ENCODE data around the gene DIP2C.
"Not testable (repeated sequence)": the region's sequence is repeated elsewhere in the genome, so short reads cannot be mapped to it uniquely, and the experiment has no call there.

The DIP2C gene

GRCh38 chr10:311901-312665, 377.4 kb downstream of the DIP2C start:
- DNase-seq, result no peak

GRCh38 chr10:310976-311639, 378.4 kb downstream of the DIP2C start:
- DNase-seq, result no peak

GRCh38 chr10:310371-310770, 379.1 kb downstream of the DIP2C start:
- DNase-seq, result no peak

- no peak for DNase-seq
These were observed 380.8 kb downstream of the DIP2C start for GRCh38 chr10:308572-309085.

GRCh38 chr10:308101-308500, 381.4 kb downstream of the DIP2C start:
- no peak for DNase-seq

- no peak for DNase-seq
These were observed 381.8 kb downstream of the DIP2C start for GRCh38 chr10:307659-308058.

- DNase-seq, result no peak
These were observed 382.7 kb downstream of the DIP2C start for GRCh38 chr10:306675-307185.

- no peak for DNase-seq
These were observed 383.3 kb downstream of the DIP2C start for GRCh38 chr10:306007-306674.

- DNase-seq, result no peak
These were observed 384.4 kb downstream of the DIP2C start for GRCh38 chr10:305034-305433.

GRCh38 chr10:301536-301935, 387.9 kb downstream of the DIP2C start:
- no peak for DNase-seq

- not testable (repeated sequence) for DNase-seq
These were observed 388.9 kb downstream of the DIP2C start for GRCh38 chr10:300580-300979.

- DNase-seq, result no peak
These were observed 389.5 kb downstream of the DIP2C start for GRCh38 chr10:299969-300368.

GRCh38 chr10:299512-299911, 390.0 kb downstream of the DIP2C start:
- DNase-seq, result no peak

- DNase-seq, result no peak
These were observed 391.4 kb downstream of the DIP2C start for GRCh38 chr10:298033-298432.

GRCh38 chr10:297567-297966, 391.9 kb downstream of the DIP2C start:
- DNase-seq, result no peak

- no peak for DNase-seq
These were observed 395.8 kb downstream of the DIP2C start for GRCh38 chr10:293636-294035.

GRCh38 chr10:290026-290725, 399.3 kb downstream of the DIP2C start:
- DNase-seq, result no peak

- no peak for DNase-seq
These were observed 399.9 kb downstream of the DIP2C start for GRCh38 chr10:289581-289980.

- DNase-seq, result no peak
These were observed 400.9 kb downstream of the DIP2C start for GRCh38 chr10:288316-289200.

GRCh38 chr10:287814-288213, 401.7 kb downstream of the DIP2C start:
- no peak for DNase-seq

- DNase-seq, result no peak
These were observed 402.3 kb downstream of the DIP2C start for GRCh38 chr10:287026-287709.

All from DMS79 treated with DMSO at 0.1 percent for 48 hours (cell line).